NCI-H146 treated with DMSO at 0.1 percent for 48 hours (cell line): Measurements from ENCODE around the gene TOM1L1.

Experiments
- DNase-seq: peaks from one replicate; lab custom pipeline; 2025; ENCODE audit not compliant: unreplicated experiment; lab: John Stamatoyannopoulos, UW

TOM1L1 gene

DNA sequence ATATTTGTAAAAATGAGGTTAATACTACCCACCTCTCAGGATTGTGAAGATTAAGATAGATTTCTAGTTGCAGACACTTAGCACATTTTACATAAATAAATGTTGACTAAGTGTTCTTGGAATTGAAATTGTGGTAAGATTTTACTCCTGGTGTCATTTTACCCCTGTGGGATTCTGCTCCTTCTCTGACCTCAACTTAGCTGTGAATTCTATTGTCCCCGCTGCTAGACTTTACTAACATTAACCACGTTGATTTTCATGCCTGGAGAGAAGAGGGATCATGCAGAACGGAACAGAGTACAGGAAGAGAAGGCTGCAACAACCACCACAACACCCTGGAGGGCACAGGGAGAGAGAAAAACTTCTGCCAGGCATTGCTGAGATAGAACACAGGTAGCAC is 2.1 kb upstream of the TOM1L1 start:
- DNase-seq: no peak

DNA sequence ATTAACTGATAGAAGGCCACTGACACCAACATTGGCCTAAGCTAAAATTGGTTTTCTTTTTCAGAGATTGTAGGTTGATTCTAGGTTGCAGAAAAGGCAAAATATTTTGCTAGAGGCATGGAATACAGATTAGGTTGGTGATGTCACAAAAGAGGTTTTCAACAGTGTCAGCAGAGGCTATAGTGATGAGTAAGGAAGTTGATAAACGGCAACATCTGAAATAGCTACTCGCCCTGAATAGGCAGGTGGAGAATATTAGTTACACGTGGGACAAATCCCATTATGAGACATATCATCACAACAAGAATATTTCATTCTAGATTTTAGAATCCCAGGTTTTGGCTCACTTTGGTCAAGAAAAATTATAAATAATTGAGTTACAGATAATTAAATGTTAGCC is 1.5 kb upstream of the TOM1L1 start:
- DNase-seq: no peak

DNA sequence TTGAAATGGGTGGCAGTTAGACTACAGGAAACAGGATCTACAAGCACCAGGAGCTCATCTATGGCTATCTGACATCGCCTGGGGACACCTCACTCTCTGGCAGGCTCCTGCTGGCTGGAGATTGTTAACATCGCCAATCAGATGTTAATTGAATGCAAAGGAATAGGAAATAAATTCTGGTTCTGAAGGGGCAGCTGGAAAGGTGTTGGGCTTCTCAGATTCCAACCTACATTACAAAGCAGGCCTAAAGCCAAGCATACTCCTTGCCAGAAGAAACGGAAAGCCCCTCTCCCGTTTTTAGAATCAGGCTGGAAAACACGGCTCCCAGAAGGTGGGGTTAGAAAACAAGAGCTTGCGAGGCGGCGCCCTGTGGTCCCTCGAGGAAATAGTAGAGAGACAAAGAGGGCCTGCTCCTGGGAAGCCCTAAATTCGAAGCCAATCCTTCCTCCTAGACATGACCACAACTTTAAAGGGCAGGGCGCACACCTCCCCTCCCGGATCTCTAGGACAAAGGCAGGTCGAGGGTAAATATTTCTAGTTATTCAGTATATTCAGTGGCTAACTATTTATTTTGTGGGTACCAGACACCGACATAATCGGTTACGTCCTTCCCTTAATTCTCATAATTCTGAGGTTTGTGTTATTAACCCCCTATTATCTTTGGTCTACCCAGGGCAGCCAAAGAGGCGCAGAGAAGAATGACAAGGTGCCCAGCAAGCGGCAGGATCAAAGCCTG is 763 bp upstream of the TOM1L1 start:
- DNase-seq: peak; percentile 54

DNA sequence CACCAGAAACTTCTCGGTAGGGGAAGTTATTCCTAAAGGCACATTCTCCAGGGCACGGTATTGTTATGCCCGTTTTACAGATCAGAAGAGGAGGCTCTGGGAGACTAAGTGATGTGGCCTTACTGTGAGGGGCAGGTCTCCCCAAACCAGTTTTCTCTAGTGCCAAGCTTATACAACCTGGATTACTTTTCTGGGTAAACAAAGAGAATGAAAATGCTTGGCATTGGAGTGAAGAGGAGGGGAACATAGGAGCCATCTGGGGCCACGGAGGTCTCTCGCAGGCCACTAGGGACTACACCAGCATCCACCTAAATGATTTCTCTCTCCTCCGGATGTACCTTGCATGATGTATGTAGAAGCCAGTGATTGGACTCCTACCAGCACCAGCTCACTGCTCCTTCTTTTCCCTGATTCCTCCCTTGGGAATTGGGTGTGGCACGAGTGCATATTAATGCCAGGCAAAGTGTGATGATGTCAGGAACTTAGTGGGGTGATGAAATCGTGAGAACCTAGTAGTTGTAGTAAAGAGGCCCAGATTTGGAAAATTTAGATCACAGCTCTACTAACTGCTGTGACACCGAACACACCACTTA is 674 bp downstream of the TOM1L1 start:
- peak; percentile 2 for DNase-seq

DNA sequence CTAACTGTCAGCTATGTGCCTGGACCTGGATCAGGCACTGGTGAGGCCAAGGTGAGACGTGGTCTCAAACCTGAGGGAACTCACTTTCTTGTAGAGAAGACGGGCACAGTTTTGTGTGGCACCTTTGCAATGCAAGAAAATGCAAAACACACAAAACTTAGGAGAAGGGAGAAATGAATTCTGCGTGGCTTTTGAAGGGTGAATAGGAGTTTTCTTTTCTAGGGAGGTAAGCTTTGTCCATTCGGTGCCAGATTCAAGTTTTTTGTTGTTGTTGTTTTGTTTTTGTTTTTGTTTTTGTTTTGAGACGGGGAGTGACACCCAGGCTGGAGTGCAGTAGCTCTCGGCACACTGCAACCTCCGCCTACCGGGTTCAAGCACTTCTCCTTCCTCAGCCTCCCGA is 1.4 kb downstream of the TOM1L1 start:
- no peak for DNase-seq

DNA sequence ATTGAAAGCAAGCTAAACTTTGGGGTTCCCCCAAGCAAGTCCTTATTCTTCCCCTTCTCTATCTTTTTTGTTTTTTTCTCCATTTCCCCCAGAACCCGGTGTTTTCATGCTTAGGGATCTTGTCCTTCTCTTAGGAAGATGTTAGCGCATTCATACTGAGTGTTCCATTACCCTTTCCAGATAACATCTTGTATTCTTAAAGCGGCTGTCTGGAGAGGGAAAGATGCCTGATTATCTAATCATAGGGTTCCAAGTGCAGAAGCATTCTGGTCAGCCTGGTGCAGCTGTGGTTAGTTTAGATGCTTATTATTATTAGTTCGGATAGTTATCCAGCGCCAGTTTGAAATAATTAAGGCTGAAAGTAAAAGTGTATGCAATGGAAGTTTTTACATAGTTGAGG is 2.0 kb downstream of the TOM1L1 start:
- no peak for DNase-seq

DNA sequence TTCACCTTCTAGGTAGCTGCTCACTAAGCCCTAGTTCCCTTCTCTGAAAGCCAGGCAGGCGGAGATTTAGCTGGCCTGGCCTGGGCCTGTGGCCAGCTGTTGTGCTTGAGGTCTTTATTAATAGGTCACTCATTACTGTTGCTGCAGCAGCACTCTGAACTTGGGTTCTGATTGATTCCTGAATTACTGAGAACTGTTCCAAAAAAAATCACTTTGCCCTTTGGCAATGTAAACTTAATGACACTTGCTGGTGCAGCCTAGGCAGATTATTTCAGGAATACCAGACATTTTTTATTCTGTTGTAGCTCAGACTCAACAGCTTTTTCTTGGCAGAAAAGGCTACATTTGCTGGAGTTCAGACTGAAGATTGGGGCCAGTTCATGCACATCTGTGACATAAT is 2.7 kb downstream of the TOM1L1 start:
- no peak for DNase-seq

DNA sequence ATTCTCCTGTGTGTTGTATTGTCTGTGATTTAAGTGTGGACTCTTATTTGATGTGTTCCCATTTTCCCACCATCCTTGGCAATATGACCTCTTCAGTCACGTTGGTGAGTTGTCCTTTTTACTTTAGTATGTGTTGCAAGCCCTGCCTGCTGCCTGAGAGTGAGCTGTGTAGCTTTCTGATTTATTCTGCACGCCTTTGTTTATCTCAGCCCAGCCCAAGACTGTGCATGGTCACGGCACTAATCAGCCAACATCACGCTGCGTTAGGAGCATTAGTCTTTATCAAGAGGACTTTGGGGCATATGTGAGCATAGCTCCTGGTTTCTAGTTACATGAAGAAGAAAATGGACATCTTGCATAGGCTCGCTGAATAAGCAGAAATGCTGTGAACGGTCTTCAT is 6.0 kb downstream of the TOM1L1 start:
- DNase-seq: no peak

DNA sequence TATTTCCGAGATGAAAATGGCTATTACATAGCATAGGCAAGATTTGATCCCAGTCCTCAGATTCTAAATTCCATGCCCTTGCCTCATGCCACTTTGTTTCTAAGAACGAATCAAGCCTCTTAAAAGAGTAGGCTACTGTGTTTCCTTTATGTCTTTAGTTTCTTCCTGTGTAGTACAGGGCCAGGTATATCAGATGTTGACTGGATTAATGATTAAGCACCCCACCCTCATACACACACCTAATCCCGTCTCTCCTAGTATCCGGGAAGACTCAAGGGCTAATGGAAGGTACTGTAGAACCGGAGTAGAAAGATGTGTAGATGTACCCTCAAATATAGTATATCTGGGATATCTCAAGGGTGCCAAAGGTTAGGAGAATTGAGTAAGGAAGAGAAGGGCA is 6.7 kb downstream of the TOM1L1 start:
- DNase-seq: no peak

DNA sequence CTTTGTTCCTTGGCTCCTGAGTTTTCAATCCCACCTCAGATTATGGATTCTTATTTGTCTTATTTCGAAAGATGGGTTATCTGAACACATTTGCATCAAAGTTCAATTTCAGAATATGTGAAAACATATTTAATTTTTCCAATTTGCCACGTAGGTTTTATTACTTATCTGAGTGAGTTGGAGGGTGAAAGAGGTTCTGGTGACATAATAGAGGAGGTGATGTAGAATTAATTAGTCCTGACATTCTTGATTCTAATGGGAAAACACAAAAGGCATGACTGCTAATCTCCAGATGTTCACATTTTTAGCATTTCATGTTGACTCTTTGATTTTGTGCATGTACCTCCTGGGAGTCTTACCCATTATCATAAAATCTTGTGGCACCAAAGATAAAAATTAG is 9.1 kb downstream of the TOM1L1 start:
- DNase-seq: no peak

DNA sequence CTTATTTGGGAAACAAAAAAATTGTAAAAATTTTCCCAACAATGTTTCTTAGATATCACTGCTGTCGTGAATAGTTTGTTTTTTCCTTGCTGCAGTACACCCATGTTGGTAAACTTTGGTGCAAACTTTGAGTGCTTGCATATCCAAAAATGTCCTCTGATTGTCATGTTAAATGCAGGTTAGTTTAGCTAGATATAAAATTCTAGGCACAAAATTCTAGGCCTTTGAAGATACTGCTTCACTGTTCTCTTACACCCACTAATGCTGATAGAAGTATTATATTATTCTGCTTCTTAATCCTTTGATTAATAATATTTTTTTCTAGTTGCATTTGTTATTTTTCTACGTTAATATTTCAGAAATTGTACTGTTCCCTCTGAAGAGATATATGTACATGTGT is 16.1 kb downstream of the TOM1L1 start:
- no peak for DNase-seq

DNA sequence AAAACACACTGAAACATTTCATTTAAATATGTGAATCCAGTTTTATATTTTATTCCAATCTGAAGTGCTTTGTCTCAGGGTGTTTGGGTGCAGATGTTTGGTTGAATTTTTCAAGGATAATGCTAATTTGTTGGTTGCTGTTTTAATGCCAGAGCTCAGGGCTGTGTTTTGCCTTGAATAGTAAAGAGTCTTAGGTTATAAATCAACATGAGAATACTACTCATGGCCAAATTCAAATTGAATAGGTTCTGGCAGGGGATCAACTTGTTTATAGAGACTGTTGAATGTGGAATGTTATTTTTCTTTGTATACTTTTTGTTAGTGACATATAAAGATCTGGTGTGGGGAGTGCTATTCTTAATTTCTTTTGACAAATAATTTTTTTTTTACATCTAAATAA is 18.8 kb downstream of the TOM1L1 start:
- no peak for DNase-seq

DNA sequence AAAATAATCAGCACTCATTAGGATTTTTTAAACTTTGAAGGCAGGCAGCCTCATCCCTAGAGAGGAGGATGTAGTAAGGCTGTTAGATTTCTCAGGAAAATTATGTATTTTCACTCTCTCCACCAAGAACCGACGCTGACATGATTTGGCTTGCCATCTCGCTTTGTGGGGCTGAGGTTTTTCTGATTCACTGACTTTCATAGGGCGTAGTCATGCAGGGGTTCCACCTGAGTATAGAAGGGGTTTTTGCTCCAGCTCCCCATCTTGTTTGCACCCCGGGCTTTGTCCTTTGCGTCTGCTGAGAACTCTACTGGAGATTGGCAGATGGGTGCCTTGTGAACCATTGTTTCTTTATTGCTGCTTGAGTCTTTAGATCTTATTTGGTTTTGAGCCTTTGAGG is 20.2 kb downstream of the TOM1L1 start:
- no peak for DNase-seq

DNA sequence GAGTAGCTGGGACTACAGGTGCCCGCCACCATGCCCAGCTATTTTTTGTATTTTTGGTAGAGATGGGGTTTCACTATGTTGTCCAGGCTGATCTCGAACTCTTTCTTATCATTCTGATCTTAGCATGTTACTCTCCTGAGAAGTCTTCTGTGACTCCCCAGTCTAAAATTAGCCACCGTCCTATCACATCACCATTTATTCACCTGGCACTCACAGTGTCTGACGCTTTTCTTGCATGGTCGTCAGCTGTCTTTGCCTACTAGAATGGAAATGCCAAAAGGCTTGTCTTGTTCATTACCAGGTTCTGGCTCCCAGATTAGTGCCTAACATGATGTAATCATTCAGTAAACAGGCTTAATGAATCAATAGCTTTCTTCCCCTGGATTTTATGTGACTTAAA is 23.8 kb downstream of the TOM1L1 start:
- DNase-seq: no peak

DNA sequence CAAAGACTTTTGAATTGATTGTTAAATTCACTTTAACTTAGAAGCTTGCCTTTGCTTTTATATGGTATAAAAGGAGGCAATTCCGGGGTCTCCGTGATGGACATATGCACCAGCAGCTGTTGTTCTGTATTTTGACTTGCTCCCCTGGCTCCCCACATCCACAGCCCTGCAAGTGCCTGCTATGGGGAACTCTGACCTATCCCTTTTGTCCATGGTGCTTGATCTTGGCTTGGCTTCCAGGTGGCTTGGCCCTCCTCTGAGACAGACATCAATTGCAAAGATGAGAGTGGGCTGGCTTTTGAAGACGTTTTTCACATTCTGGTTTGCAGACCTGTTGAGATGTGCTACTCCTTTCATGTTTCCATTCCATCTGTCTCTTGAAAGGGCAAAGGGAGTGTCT is 26.9 kb downstream of the TOM1L1 start:
- no peak for DNase-seq

DNA sequence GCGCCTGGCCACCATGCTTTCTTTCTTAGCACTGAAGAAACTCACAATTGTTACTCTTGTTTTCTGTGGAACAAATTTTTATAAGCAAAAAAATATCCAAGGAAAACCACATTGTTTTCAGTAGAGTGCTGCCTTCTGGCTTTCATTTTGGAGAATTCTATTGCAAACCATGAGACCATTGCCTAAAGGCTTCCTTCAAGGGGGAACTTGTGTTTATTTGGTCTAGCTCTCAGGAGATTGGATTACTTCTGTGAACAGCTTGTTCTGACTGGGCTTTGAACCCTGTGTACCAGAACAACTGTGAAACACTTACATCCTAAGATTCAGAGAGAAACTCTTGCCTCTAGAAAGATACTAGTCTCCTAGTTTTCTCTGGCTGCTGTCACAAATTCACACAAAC is 32.1 kb downstream of the TOM1L1 start:
- no peak for DNase-seq

DNA sequence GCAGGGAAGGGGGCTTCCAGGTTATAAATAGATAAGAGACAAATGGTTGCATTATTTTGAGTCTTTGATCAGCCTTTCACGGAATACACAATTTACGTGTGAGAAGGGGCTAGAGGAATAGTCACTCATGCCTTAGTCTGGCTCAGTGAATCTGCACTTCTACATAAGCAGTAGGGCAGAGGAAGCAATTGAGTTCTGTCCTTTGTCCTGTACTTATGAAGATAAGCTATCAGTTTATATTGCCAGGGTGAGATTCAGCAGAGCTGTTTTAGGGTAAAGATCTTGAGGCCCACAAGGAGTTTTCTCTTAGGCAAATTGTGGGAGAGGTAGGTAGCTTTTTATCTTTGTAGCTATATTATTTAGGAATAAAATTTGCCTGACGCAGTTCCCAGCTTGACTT is 33.3 kb downstream of the TOM1L1 start:
- DNase-seq: no peak

DNA sequence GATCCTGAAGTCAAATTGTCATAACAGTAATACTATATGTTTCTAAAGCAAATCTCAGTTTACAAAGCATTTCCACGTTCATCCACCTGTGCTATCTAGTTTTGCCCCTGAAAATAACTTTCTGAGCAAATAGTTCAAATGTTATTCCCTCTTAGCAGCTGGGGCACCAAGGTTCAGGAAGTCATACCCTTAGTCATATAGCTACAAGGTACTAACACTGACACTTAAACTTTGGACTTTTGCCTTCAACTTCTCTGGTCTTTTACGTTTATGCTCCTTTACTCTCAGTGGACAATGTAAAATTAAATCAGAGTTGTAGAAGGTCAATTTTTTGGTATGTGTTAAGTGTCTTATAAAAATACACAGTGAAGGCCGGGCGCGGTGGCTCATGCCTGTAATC is 34.8 kb downstream of the TOM1L1 start:
- DNase-seq: no peak

DNA sequence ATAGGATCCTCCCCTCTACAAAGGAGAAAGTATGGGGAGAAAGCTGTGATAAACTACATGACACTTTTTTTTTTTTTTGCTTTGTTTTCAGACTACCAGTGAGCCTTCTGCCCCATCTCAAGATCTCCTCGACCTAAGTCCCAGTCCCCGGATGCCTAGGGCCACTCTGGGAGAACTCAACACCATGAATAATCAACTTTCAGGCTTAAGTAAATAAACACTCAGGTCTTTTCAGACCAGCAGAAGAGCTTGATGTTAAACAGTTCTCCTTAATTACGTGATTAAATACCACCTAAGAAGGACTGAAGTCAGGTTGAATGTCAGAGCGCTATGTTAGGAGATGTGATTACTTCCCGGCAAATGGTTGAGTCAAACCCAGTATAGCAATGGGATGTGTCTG is 36.4 kb downstream of the TOM1L1 start:
- DNase-seq: no peak

DNA sequence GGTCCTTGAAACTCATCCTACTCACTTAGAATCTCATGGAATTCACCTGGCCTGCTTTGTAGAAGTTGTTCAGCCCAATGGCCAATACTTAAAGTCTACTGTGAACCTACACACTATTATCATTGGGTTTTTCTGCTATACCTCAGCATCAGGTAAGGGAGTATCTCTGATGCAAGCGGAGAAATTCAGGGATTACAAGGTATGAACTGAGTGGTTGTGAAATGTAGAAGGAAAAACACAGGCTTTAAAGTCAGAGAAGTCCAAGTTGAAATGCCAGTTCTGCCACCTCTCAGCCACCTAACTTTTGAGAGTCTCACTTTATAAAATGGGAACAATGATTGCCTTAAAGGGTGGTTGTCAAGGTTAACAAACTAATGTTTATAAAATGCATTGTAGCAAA is 36.8 kb downstream of the TOM1L1 start:
- DNase-seq: no peak

DNA sequence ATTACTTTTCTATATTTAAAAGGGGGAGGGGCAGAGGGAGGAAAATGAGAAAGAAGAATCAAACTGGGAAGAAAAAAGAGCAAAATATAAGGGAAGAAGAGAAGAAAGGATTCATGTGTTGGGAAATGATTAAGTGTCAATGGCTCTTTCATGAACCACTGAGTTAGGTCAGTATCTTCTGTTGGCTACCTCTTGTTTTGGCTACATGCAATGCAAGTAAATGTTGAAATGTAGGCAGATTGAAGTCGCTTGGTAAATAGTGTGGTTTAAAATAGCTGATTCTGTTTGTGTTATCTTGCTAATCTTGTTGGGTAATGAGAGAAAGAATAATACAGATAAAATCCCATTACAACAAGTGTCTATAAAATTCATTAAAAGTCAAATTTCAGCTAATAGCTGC is 40.6 kb downstream of the TOM1L1 start:
- no peak for DNase-seq

DNA sequence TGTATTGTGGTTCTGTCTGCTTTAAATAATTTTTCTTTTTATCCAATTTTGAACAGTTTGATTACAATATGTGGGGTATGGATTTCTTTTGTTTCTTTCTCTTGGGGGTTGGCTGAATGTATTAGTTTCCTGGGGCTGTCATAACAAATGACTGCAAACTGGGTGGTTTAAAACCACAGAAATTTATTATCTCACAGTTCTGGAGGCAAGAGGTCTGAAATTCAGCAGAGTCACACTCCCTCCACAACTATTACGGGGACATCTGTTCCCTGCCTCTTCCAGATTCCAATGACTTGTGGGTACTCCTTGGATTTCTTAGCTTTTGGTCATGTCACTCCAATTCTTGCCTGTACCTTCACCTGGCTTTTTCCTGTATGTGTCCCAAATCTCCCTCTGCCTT is 44.1 kb downstream of the TOM1L1 start:
- no peak for DNase-seq

DNA sequence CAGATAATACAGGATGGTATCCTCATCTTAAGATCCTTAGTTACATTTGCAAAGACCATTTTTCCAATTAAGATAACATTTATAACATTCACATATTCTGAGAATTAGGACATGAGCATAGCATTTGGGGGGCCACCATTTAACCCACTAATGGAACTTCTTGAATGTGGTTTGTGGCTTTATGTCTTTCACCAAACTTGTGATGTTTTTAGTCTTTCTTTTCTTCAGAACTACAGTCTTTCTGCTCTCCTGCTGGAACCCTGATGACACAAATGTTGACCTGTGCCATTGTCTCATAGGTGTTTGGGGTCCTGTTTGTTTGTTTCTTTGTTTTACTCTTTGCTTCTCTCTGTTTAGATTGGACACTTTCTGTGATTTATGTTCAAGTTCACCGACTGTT is 44.6 kb downstream of the TOM1L1 start:
- DNase-seq: no peak
